GM12892 (cell line): ENCODE results near the gene REXO1.

Experiments used
- POLR2A ChIP-seq: IDR thresholded peaks from 2 replicates; pipeline ENCODE4 v1.6.1; 2011; ENCODE audit warnings: low read depth, low read length, control low read depth
- POLR2AphosphoS5 ChIP-seq: IDR thresholded peaks from 2 replicates; pipeline ENCODE4 v1.6.1; 2011; ENCODE audit warnings: low read depth, low read length, control low read depth
- TAF1 ChIP-seq: IDR thresholded peaks from 2 replicates; pipeline ENCODE4 v1.6.1; 2011; ENCODE audit warnings: low read depth, mild to moderate bottlenecking, control low read depth, low read length, borderline replicate concordance

- TF ChIP-seq POLR2AphosphoS5 (no peak), POLR2A (no peak), TAF1 (no peak)
Observed at GRCh38 chr19:1796395-1797142, 51.7 kb downstream of the REXO1 start.
